NOMO-1 treated with dmso at 0.1 percent for 144 hours (cell line): ENCODE results near the gene ATP6V0E1.
A peak's percentile ranks its signal among the peaks of the same experiment; 100 is the strongest.

ENCODE experiments used
- DNase-seq: peaks from one replicate; lab custom pipeline; 2025; ENCODE audit not compliant: unreplicated experiment; lab: John Stamatoyannopoulos, UW

The ATP6V0E1 gene

GRCh38 chr5:172983542-172984243 lies at the start of gene ATP6V0E1:
Gene ATP6V0E1 (plus strand): TSS chr5:172983771. CDS start chr5:172983861, 90 bp downstream.
- peak; percentile 94 for DNase-seq

GRCh38 chr5:172935096-172935495 lies 48.5 kb upstream of the ATP6V0E1 start:
- no peak for DNase-seq

- no peak for DNase-seq
Measured at GRCh38 chr5:172936401-172936800, 47.2 kb upstream of the ATP6V0E1 start.

GRCh38 chr5:172939071-172939470 lies 44.5 kb upstream of the ATP6V0E1 start:
- no peak for DNase-seq

GRCh38 chr5:172939611-172940267 lies 43.8 kb upstream of the ATP6V0E1 start:
- DNase-seq, result no peak

GRCh38 chr5:172940268-172941066 lies 43.1 kb upstream of the ATP6V0E1 start:
- DNase-seq, result no peak

GRCh38 chr5:172941067-172941516 lies 42.5 kb upstream of the ATP6V0E1 start:
- no peak for DNase-seq

GRCh38 chr5:172942556-172942955 lies 41.0 kb upstream of the ATP6V0E1 start:
- DNase-seq, result no peak

- DNase-seq, result no peak
Measured at GRCh38 chr5:172943283-172943841, 40.2 kb upstream of the ATP6V0E1 start.

- DNase-seq, result no peak
Measured at GRCh38 chr5:172943906-172944305, 39.7 kb upstream of the ATP6V0E1 start.

GRCh38 chr5:172944741-172945140 lies 38.8 kb upstream of the ATP6V0E1 start:
- no peak for DNase-seq

GRCh38 chr5:172945151-172945550 lies 38.4 kb upstream of the ATP6V0E1 start:
- DNase-seq, result no peak

- DNase-seq, result no peak
Measured at GRCh38 chr5:172946146-172946545, 37.4 kb upstream of the ATP6V0E1 start.

GRCh38 chr5:172949426-172949825 lies 34.1 kb upstream of the ATP6V0E1 start:
- DNase-seq, result no peak

GRCh38 chr5:172950176-172950965 lies 33.2 kb upstream of the ATP6V0E1 start:
- no peak for DNase-seq

- no peak for DNase-seq
Measured at GRCh38 chr5:172951371-172952033, 32.1 kb upstream of the ATP6V0E1 start.

- no peak for DNase-seq
Measured at GRCh38 chr5:172952034-172952511, 31.5 kb upstream of the ATP6V0E1 start.

- DNase-seq, result no peak
Measured at GRCh38 chr5:172953776-172954675, 29.5 kb upstream of the ATP6V0E1 start.

- no peak for DNase-seq
Measured at GRCh38 chr5:172954751-172955159, 28.8 kb upstream of the ATP6V0E1 start.
